Measurements from ENCODE around the gene WDR33.

Gene WDR33

GRCh38 chr2:127694986-127695385, 116.0 kb downstream of the WDR33 start:
- no peak for DNase-seq (ENCODE audit: low read depth)

GRCh38 chr2:127690696-127691095, 120.3 kb downstream of the WDR33 start:
- DNase-seq (ENCODE audit: low read depth): no peak

GRCh38 chr2:127688405-127688804, 122.6 kb downstream of the WDR33 start:
- no peak for DNase-seq (ENCODE audit: low read depth)

- DNase-seq (ENCODE audit: low read depth): no peak
Measured at GRCh38 chr2:127685410-127686080, 125.4 kb downstream of the WDR33 start.

- no peak for DNase-seq (ENCODE audit: low read depth)
Measured at GRCh38 chr2:127683757-127684156, 127.2 kb downstream of the WDR33 start.

- no peak for DNase-seq (ENCODE audit: low read depth)
Measured at GRCh38 chr2:127683056-127683455, 127.9 kb downstream of the WDR33 start.

GRCh38 chr2:127681976-127682857, 128.8 kb downstream of the WDR33 start:
- DNase-seq (ENCODE audit: low read depth): no peak

GRCh38 chr2:127681288-127681804, 129.6 kb downstream of the WDR33 start:
- no peak for DNase-seq (ENCODE audit: low read depth)

GRCh38 chr2:127680706-127681287, 130.2 kb downstream of the WDR33 start:
- DNase-seq (ENCODE audit: low read depth): no peak

- no peak for DNase-seq (ENCODE audit: low read depth)
Measured at GRCh38 chr2:127679680-127680361, 131.2 kb downstream of the WDR33 start.

GRCh38 chr2:127678991-127679390, 132.0 kb downstream of the WDR33 start:
- DNase-seq (ENCODE audit: low read depth): no peak

- DNase-seq (ENCODE audit: low read depth): no peak
Measured at GRCh38 chr2:127678531-127678930, 132.4 kb downstream of the WDR33 start.

GRCh38 chr2:127676906-127677305, 134.1 kb downstream of the WDR33 start:
- DNase-seq (ENCODE audit: low read depth): no peak

GRCh38 chr2:127675331-127676261, 135.4 kb downstream of the WDR33 start, which contains the start of gene LIMS2:
TSS of gene LIMS2 (minus strand) at chr2:127675530. CDS start at chr2:127675024, 506 bp downstream.
- peak; percentile 42 for DNase-seq (ENCODE audit: low read depth)

- no peak for DNase-seq (ENCODE audit: low read depth)
Measured at GRCh38 chr2:127674241-127675209, 136.4 kb downstream of the WDR33 start.

- no peak for DNase-seq (ENCODE audit: low read depth)
Measured at GRCh38 chr2:127673291-127674069, 137.5 kb downstream of the WDR33 start.

GRCh38 chr2:127672341-127673224, 138.4 kb downstream of the WDR33 start:
- DNase-seq (ENCODE audit: low read depth): no peak

Data from GM04504 (cell line).